MCF 10A (cell line): Measurements from ENCODE around the gene AP2B1. TPM values are rescaled to one million over a fixed set of nuclear protein-coding genes. Genes with fewer than 3 reads are reported as not detected.

Experiments
- BruUV-seq: library from RNA; stranded (reverse); fragments of 400-500 nt; replicated peaks from 2 replicates; lab custom pipeline; 2021; lab: Mats Ljungman, UMichigan
- CTCF ChIA-PET: fragments of 300-600 bp; sonication (Branson Sonifier 250); formaldehyde crosslinking; extraction: SDS; loops from one replicate; lab custom pipeline; 2021; ENCODE audit warnings: antibody characterized with exemption, inconsistent platforms; lab: Yijun Ruan, JAX
- POLR2A ChIA-PET: fragments of 300-600, 350-650 bp; sonication (Branson Sonifier 250); formaldehyde crosslinking; extraction: SDS; loops from one replicate; lab custom pipeline; 2020; ENCODE audit warnings: antibody characterized with exemption, inconsistent platforms; lab: Yijun Ruan, JAX
- DNase-seq: peaks from one replicate; pipeline ENCODE4 v3.0.0-alpha.2; 2018; ENCODE audit not compliant: unreplicated experiment
- H3K27ac Mint-ChIP-seq: one replicate; pipeline ENCODE4 v1.8.0; 2022; ENCODE audit warnings: mild to moderate bottlenecking, low read depth, mixed read lengths; ENCODE audit not compliant: unreplicated experiment
- H3K27me3 Mint-ChIP-seq: one replicate; pipeline ENCODE4 v1.8.0; 2022; ENCODE audit warnings: mixed read lengths; ENCODE audit not compliant: insufficient read depth, unreplicated experiment
- H3K36me3 Mint-ChIP-seq: one replicate; pipeline ENCODE4 v1.8.0; 2022; ENCODE audit warnings: mild to moderate bottlenecking, moderate library complexity, mixed read lengths; ENCODE audit not compliant: insufficient read depth, unreplicated experiment
- H3K4me1 Mint-ChIP-seq: one replicate; pipeline ENCODE4 v1.8.0; 2022; ENCODE audit warnings: mixed read lengths; ENCODE audit not compliant: insufficient read depth, unreplicated experiment
- H3K4me3 Mint-ChIP-seq: one replicate; pipeline ENCODE4 v1.8.0; 2022; ENCODE audit warnings: mild to moderate bottlenecking, moderate library complexity, mixed read lengths; ENCODE audit not compliant: unreplicated experiment
- H3K9me3 Mint-ChIP-seq: one replicate; pipeline ENCODE4 v1.8.0; 2022; ENCODE audit warnings: mixed read lengths; ENCODE audit not compliant: unreplicated experiment
- intact Hi-C: fragments of 100-400 bp; cut with micrococcal nuclease; formaldehyde crosslinking; loops from 2 replicates; pipeline ENCODE4 v1.14.1; 2022
- total RNA-seq: library from RNA; stranded (reverse); gene quantifications from 2 replicates; pipeline ENCODE4 v1.2.3, GENCODE V29; 2022
- TF ChIP-seq, protein P1 (sequence below): fragments of 200-600 bp; IDR thresholded peaks from one replicate; pipeline ENCODE4 v1.8.0; 2022; ENCODE audit warnings: antibody characterized with exemption, mild to moderate bottlenecking; ENCODE audit not compliant: unreplicated experiment

Gene AP2B1
- total RNA-seq, 1 experiment from 2014 or later: 227 TPM

DNA sequence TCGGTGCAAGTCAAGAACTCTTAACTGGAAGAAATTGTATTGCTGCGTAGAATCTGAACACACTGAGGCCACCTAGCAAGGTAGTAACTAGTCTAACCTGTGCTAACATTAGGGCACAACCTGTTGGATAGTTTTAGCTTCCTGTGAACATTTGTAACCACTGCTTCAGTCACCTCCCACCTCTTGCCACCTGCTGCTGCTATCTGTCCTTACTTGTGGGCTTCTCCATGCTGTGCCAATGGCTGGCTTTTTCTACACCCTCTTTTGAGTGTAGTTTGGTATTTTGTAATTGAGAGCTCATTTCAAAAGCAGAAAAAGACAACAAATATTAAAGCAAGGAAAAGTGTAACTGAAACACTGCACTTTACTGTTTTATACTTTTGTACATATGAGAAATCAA is 136.6 kb downstream of the AP2B1 start:
- TF ChIP-seq, protein P1, sequence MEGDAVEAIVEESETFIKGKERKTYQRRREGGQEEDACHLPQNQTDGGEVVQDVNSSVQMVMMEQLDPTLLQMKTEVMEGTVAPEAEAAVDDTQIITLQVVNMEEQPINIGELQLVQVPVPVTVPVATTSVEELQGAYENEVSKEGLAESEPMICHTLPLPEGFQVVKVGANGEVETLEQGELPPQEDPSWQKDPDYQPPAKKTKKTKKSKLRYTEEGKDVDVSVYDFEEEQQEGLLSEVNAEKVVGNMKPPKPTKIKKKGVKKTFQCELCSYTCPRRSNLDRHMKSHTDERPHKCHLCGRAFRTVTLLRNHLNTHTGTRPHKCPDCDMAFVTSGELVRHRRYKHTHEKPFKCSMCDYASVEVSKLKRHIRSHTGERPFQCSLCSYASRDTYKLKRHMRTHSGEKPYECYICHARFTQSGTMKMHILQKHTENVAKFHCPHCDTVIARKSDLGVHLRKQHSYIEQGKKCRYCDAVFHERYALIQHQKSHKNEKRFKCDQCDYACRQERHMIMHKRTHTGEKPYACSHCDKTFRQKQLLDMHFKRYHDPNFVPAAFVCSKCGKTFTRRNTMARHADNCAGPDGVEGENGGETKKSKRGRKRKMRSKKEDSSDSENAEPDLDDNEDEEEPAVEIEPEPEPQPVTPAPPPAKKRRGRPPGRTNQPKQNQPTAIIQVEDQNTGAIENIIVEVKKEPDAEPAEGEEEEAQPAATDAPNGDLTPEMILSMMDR: no peak
- intact Hi-C loops: no loop called here
- peak overlapping the region; percentile 77 for H3K27ac Mint-ChIP-seq
- peaks cover 66% of the 10 kb centered on the region for H3K36me3 Mint-ChIP-seq
- no peak overlapping the region for H3K4me3 Mint-ChIP-seq
- H3K9me3 Mint-ChIP-seq: no peaks in the 10 kb centered on the region
- H3K27me3 Mint-ChIP-seq: no peaks in the 10 kb centered on the region
- CTCF ChIA-PET: interaction anchor here (0.6 to 11.3 kb wide), 4 partner anchors 8 to 112 kb away, joined by 3 to 81 read pairs (median 4); partner anchors contain the start of gene RASL10B
- no peak for DNase-seq
- POLR2A ChIA-PET: interaction anchor here (0.7 to 1.1 kb wide), 2 partner anchors 44 to 86 kb away, joined by 3 to 4 read pairs; partner anchors contain the start of gene TAF15
- BruUV-seq: no TSS peak
- H3K4me1 Mint-ChIP-seq: peaks cover 19% of the 10 kb centered on the region

- Mint-ChIP-seq H3K9me3 (no peaks in the 10 kb centered on the region), H3K27me3 (no peaks in the 10 kb centered on the region), H3K36me3 (peaks cover 53% of the 10 kb centered on the region), H3K4me3 (no peak overlapping the region), H3K4me1 (peaks cover 19% of the 10 kb centered on the region), H3K27ac (peak overlapping the region; percentile 77)
- intact Hi-C loops: no loop called here
- TF ChIP-seq, protein P1: no peak
- ChIA-PET CTCF (interaction anchor here (0.5 to 11.3 kb wide), 3 partner anchors 11 to 413 kb away, joined by 3 to 81 read pairs (median 3); no protein-coding TSS in a partner anchor), POLR2A (no interaction called here)
- no peak for DNase-seq
- BruUV-seq: no TSS peak
Measured at GRCh38 chr17:35725058-35725457, 137.9 kb downstream of the AP2B1 start.

DNA sequence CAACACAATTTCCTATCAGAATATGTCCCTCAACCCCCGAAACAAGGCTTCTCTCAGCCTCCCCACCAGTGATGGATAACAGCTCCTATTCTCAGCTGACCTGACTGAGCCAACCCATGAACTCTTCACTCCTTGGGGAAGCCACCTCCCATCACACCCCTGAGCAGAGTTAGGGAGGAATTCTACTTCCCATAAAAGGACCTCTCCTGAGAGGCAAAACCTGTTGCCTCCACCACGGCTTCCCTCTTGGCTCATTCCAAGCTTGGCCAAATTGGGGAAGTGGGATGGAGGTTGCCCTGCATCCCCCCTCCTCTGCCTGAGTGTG is 138.6 kb downstream of the AP2B1 start:
- Mint-ChIP-seq H3K4me1 (peaks cover 20% of the 10 kb centered on the region), H3K27me3 (no peaks in the 10 kb centered on the region), H3K4me3 (no peak overlapping the region), H3K27ac (peak overlapping the region; percentile 77), H3K9me3 (no peaks in the 10 kb centered on the region), H3K36me3 (peaks cover 48% of the 10 kb centered on the region)
- ChIA-PET POLR2A (no interaction called here), CTCF (interaction anchor here (0.5 to 11.3 kb wide), 4 partner anchors 12 to 413 kb away, joined by 3 to 81 read pairs (median 8); no protein-coding TSS in a partner anchor)
- TF ChIP-seq, protein P1: no peak
- intact Hi-C loops: no loop called here
- no TSS peak for BruUV-seq
- DNase-seq: no peak

- ChIA-PET POLR2A (interaction anchor here (1.2 to 1.6 kb wide), 3 partner anchors 15 to 27 kb away, joined by 3 to 4 read pairs (median 3); no protein-coding TSS in a partner anchor), CTCF (interaction anchor here (0.6 to 11.3 kb wide), 6 partner anchors 13 to 212 kb away, joined by 3 to 81 read pairs (median 3); no protein-coding TSS in a partner anchor)
- Mint-ChIP-seq H3K4me3 (no peak overlapping the region), H3K27me3 (no peaks in the 10 kb centered on the region), H3K36me3 (peaks cover 49% of the 10 kb centered on the region), H3K9me3 (no peaks in the 10 kb centered on the region), H3K27ac (peak overlapping the region; percentile 77), H3K4me1 (peaks cover 25% of the 10 kb centered on the region)
- intact Hi-C loops: no loop called here
- peak; percentile 76 for DNase-seq
- BruUV-seq: no TSS peak
- TF ChIP-seq, protein P1: no peak
Measured at GRCh38 chr17:35726127-35726952, 139.2 kb downstream of the AP2B1 start.
